ENCODE measurements around the gene LRAT. TPM values are rescaled to one million over a fixed set of nuclear protein-coding genes. Genes with fewer than 3 reads are reported as not detected.

LRAT gene
- total and polyA plus RNA-seq, 2 of the 13 experiments (the other 11 are each of a cell fraction or from before 2014, with no cell fraction given) = 0.11 TPM; not detected in 1

- TF ChIP-seq, protein P1, sequence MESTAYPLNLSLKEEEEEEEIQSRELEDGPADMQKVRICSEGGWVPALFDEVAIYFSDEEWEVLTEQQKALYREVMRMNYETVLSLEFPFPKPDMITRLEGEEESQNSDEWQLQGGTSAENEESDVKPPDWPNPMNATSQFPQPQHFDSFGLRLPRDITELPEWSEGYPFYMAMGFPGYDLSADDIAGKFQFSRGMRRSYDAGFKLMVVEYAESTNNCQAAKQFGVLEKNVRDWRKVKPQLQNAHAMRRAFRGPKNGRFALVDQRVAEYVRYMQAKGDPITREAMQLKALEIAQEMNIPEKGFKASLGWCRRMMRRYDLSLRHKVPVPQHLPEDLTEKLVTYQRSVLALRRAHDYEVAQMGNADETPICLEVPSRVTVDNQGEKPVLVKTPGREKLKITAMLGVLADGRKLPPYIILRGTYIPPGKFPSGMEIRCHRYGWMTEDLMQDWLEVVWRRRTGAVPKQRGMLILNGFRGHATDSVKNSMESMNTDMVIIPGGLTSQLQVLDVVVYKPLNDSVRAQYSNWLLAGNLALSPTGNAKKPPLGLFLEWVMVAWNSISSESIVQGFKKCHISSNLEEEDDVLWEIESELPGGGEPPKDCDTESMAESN (CRISPR knock-in tag; conservative IDR thresholded peaks at IDR 0.05) = no peak
- TF ChIP-seq CBX2 (IDR thresholded peaks at IDR 0.05; ENCODE audit: low read depth, low read length) = no peak
- TF ChIP-seq CBX2 (CRISPR knock-in tag; IDR thresholded peaks at IDR 0.05; ENCODE audit: low read depth) = no peak
- TF ChIP-seq TAF1 (CRISPR knock-in tag; IDR thresholded peaks at IDR 0.05) = no peak
- TF ChIP-seq, protein P2, sequence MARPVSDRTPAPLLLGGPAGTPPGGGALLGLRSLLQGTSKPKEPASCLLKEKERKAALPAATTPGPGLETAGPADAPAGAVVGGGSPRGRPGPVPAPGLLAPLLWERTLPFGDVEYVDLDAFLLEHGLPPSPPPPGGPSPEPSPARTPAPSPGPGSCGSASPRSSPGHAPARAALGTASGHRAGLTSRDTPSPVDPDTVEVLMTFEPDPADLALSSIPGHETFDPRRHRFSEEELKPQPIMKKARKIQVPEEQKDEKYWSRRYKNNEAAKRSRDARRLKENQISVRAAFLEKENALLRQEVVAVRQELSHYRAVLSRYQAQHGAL (CRISPR knock-in tag; IDR thresholded peaks at IDR 0.05; ENCODE audit: not compliant biosample characterization) = no peak
- TF ChIP-seq SMC3 (IDR thresholded peaks at IDR 0.05; ENCODE audit: low read length) = peak; percentile 59
- TF ChIP-seq ZNF773 (CRISPR knock-in tag; IDR thresholded peaks at IDR 0.05; ENCODE audit: borderline replicate concordance) = no peak
- no peak for TF ChIP-seq CCAR2 (optimal IDR thresholded peaks at IDR 0.05; ENCODE audit: low read depth, low read length)
- TF ChIP-seq MBNL3 (CRISPR knock-in tag; conservative IDR thresholded peaks at IDR 0.05) = no peak
- TF ChIP-seq, protein P3, sequence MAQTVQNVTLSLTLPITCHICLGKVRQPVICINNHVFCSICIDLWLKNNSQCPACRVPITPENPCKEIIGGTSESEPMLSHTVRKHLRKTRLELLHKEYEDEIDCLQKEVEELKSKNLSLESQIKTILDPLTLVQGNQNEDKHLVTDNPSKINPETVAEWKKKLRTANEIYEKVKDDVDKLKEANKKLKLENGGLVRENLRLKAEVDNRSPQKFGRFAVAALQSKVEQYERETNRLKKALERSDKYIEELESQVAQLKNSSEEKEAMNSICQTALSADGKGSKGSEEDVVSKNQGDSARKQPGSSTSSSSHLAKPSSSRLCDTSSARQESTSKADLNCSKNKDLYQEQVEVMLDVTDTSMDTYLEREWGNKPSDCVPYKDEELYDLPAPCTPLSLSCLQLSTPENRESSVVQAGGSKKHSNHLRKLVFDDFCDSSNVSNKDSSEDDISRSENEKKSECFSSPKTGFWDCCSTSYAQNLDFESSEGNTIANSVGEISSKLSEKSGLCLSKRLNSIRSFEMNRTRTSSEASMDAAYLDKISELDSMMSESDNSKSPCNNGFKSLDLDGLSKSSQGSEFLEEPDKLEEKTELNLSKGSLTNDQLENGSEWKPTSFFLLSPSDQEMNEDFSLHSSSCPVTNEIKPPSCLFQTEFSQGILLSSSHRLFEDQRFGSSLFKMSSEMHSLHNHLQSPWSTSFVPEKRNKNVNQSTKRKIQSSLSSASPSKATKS (CRISPR knock-in tag; IDR thresholded peaks at IDR 0.05) = no peak
These were observed 35.7 kb downstream of the LRAT start (continued) for GRCh38 chr4:154779362-154779947.

Data from HepG2 (cell line).